Neural cell (in vitro differentiated cells): ENCODE results near the gene FLT3. TPM values are rescaled to one million over a fixed set of nuclear protein-coding genes. Genes with fewer than 3 reads are reported as not detected.

Source experiments
- H2AFZ ChIP-seq: fragments of 200-600, 300-800 bp; sonication (generic), shearing (Covaris generic); 2 replicates; pipeline ENCODE4 v1.6.0; 2014; ENCODE audit warnings: low read depth, mild to moderate bottlenecking, antibody characterized with exemption, low read length, moderate library complexity
- H3F3A ChIP-seq: fragments of 200-600 bp; shearing (Covaris generic); 2 replicates; pipeline ENCODE4 v1.6.1; 2016; ENCODE audit warnings: mild to moderate bottlenecking, moderate library complexity, mixed read lengths, antibody characterized with exemption, low read length; ENCODE audit not compliant: insufficient read depth, poor library complexity, severe bottlenecking
- H3K27ac ChIP-seq: fragments of 200-600, 300-800 bp; sonication (generic), shearing (Covaris generic); 2 replicates; pipeline ENCODE4 v1.5.1; 2014; ENCODE audit warnings: mild to moderate bottlenecking, low read length, moderate library complexity
- H3K27me3 ChIP-seq: fragments of 300-800, 200-600 bp; sonication (generic), shearing (Covaris generic); 2 replicates; pipeline ENCODE4 v1.6.0; 2014; ENCODE audit warnings: mild to moderate bottlenecking, low read depth, low read length, moderate library complexity; ENCODE audit not compliant: insufficient read depth
- H3K36me3 ChIP-seq: fragments of 300-800, 200-600 bp; sonication (generic), shearing (Covaris generic); 2 replicates; pipeline ENCODE4 v1.5.1; 2014; ENCODE audit warnings: mild to moderate bottlenecking, antibody characterized with exemption, low read length, moderate library complexity; ENCODE audit not compliant: insufficient read depth
- H3K4me2 ChIP-seq: fragments of 300-800, 200-600 bp; sonication (generic), shearing (Covaris generic); 2 replicates; pipeline ENCODE4 v1.6.0; 2014; ENCODE audit warnings: mild to moderate bottlenecking, low read length
- H3K4me3 ChIP-seq: fragments of 300-800, 200-600 bp; sonication (generic), shearing (Covaris generic); 2 replicates; pipeline ENCODE4 v1.5.1; 2014; ENCODE audit warnings: mild to moderate bottlenecking, low read length, moderate library complexity
- H3K79me2 ChIP-seq: fragments of 200-600 bp; shearing (Covaris generic); replicated peaks from 2 replicates; pipeline ENCODE4 v1.6.0; 2014; ENCODE audit warnings: mild to moderate bottlenecking, low read length, moderate library complexity; ENCODE audit not compliant: insufficient read depth
- H3K9ac ChIP-seq: fragments of 300-800, 200-600 bp; sonication (generic), shearing (Covaris generic); 2 replicates; pipeline ENCODE4 v1.6.1; 2016; ENCODE audit warnings: mild to moderate bottlenecking, low read length, mixed read lengths
- H3K9me2 ChIP-seq: fragments of 200-600 bp; shearing (Covaris generic); 2 replicates; pipeline ENCODE4 v1.6.1; 2016; ENCODE audit warnings: mild to moderate bottlenecking, low read length, mixed read lengths; ENCODE audit not compliant: insufficient read depth
- H3K9me3 ChIP-seq: fragments of 200-600, 300-800 bp; sonication (generic), shearing (Covaris generic); 2 replicates; pipeline ENCODE4 v1.6.1; 2016; ENCODE audit warnings: mild to moderate bottlenecking, mixed run types, low read length, moderate library complexity, mixed read lengths
- H4K20me1 ChIP-seq: fragments of 200-600 bp; shearing (Covaris generic); 2 replicates; pipeline ENCODE4 v1.6.1; 2016; ENCODE audit warnings: mild to moderate bottlenecking, mixed run types; ENCODE audit not compliant: insufficient read depth
- CTCF ChIP-seq: fragments of 450-650 bp; IDR thresholded peaks from 2 replicates; pipeline ENCODE4 v1.5.1; 2014; ENCODE audit warnings: antibody characterized with exemption, mild to moderate bottlenecking, moderate library complexity; ENCODE audit not compliant: poor library complexity, severe bottlenecking
- EP300 ChIP-seq: fragments of 450-650 bp; conservative IDR thresholded peaks from 2 replicates; pipeline ENCODE4 v1.6.1; 2014; ENCODE audit warnings: antibody characterized with exemption, mild to moderate bottlenecking, moderate library complexity; ENCODE audit not compliant: poor library complexity, severe bottlenecking
- EZH2 ChIP-seq: fragments of 200-600, 300-800 bp; shearing (Covaris generic), sonication (generic); IDR thresholded peaks from 2 replicates; pipeline ENCODE4 v1.6.1; 2014; ENCODE audit warnings: antibody characterized with exemption, low read length, borderline replicate concordance, mild to moderate bottlenecking; ENCODE audit not compliant: insufficient read depth, poor library complexity, severe bottlenecking
- MXI1 ChIP-seq: fragments of 450-650 bp; conservative IDR thresholded peaks from 2 replicates; pipeline ENCODE4 v1.6.1; 2014; ENCODE audit warnings: antibody characterized with exemption, mild to moderate bottlenecking; ENCODE audit not compliant: poor library complexity, severe bottlenecking
- POLR2AphosphoS5 ChIP-seq: IDR thresholded peaks from 2 replicates; pipeline ENCODE4 v1.6.1; 2012
- RAD21 ChIP-seq: fragments of 450-650 bp; conservative IDR thresholded peaks from 2 replicates; pipeline ENCODE4 v1.6.1; 2014; ENCODE audit warnings: antibody characterized with exemption, mild to moderate bottlenecking, moderate library complexity
- SMC3 ChIP-seq: fragments of 450-650 bp; conservative IDR thresholded peaks from 2 replicates; pipeline ENCODE4 v1.6.1; 2014; ENCODE audit warnings: antibody characterized with exemption, mild to moderate bottlenecking, moderate library complexity; ENCODE audit not compliant: poor library complexity
- TAF1 ChIP-seq: IDR thresholded peaks from 2 replicates; pipeline ENCODE4 v1.6.1; 2012; ENCODE audit warnings: low read depth
- polyA plus RNA-seq: library from polyadenylated mRNA; depleted of rRNA; stranded (reverse); fragments of >200 nt; gene quantifications from 2 replicates; pipeline ENCODE4 v1.2.3, GENCODE V29; 2014
- TF ChIP-seq, protein P1 (sequence below): IDR thresholded peaks from 2 replicates; pipeline ENCODE4 v1.6.1; 2012; ENCODE audit warnings: borderline replicate concordance

FLT3 gene
- polyA plus RNA-seq, 1 donor from 2014 or later: 0.41 TPM

- peak overlapping the region; percentile 90 for H3K4me3 ChIP-seq
- no peaks in the 10 kb centered on the region for H3K36me3 ChIP-seq
- peak overlapping the region; percentile 81 for H2AFZ ChIP-seq
- H3F3A ChIP-seq: no peaks in the 10 kb centered on the region
- no peak overlapping the region for H3K4me2 ChIP-seq
- peaks cover 55% of the 10 kb centered on the region for H3K79me2 ChIP-seq
- TF ChIP-seq RAD21 (no peak), SMC3 (no peak), MXI1 (peak; percentile 42), CTCF (no peak), POLR2AphosphoS5 (peak; percentile 71), EP300 (no peak)
- TF ChIP-seq, protein P1, sequence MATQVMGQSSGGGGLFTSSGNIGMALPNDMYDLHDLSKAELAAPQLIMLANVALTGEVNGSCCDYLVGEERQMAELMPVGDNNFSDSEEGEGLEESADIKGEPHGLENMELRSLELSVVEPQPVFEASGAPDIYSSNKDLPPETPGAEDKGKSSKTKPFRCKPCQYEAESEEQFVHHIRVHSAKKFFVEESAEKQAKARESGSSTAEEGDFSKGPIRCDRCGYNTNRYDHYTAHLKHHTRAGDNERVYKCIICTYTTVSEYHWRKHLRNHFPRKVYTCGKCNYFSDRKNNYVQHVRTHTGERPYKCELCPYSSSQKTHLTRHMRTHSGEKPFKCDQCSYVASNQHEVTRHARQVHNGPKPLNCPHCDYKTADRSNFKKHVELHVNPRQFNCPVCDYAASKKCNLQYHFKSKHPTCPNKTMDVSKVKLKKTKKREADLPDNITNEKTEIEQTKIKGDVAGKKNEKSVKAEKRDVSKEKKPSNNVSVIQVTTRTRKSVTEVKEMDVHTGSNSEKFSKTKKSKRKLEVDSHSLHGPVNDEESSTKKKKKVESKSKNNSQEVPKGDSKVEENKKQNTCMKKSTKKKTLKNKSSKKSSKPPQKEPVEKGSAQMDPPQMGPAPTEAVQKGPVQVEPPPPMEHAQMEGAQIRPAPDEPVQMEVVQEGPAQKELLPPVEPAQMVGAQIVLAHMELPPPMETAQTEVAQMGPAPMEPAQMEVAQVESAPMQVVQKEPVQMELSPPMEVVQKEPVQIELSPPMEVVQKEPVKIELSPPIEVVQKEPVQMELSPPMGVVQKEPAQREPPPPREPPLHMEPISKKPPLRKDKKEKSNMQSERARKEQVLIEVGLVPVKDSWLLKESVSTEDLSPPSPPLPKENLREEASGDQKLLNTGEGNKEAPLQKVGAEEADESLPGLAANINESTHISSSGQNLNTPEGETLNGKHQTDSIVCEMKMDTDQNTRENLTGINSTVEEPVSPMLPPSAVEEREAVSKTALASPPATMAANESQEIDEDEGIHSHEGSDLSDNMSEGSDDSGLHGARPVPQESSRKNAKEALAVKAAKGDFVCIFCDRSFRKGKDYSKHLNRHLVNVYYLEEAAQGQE: no peak
- no peaks in the 10 kb centered on the region for H4K20me1 ChIP-seq
- H3K27me3 ChIP-seq: no peaks in the 10 kb centered on the region
- peak overlapping the region; percentile 93 for H3K27ac ChIP-seq
- peak overlapping the region; percentile 94 for H3K9ac ChIP-seq
- no peaks in the 10 kb centered on the region for H3K9me2 ChIP-seq
- no peaks in the 10 kb centered on the region for H3K9me3 ChIP-seq
These were observed 38.5 kb upstream of the FLT3 start for GRCh38 chr13:28138756-28139470.

DNA sequence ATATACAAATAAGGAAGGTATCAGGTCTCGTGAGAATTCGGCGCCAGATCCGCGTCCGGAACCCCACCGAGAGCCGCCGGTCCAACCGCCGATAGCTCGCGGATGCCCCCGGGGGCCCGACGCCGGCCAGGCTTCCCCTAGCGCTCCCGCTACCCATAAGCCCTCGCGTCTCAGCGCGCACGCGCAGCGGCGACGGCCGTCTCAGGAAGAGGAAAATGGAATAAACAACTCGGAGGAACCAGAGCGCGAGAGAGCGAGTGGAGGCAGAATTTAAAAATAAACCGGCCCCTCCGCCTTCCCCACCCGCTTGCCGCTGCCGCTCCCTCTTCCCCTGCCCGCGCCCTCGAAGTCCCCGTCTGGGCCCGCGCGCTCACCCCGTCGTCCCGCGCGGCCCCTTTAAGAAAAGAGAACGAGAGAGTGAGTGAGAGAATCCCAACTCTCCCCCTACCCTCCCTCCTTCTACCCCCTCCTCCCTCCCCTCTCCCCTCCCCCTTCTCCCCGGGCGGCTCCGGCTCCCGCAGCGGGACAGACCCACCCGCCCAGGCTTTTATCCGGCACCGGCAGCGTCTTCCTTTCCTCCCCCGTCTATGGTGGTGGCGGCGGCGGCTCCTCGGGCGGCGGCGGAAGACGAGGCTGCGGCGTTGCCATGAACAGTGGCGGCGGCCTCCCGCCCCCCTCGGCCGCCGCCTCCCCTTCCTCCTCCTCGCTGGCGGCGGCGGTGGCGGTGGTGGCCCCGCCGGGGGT lies 37.8 kb upstream of the FLT3 start, which contains the start of gene PAN3:
Gene PAN3 (plus strand): TSS at position 534 of the 744 bp plus-strand sequence. CDS start 113 bp downstream, at position 647.
- Histone ChIP-seq H4K20me1 (no peaks in the 10 kb centered on the region), H3K9me3 (no peaks in the 10 kb centered on the region), H3K9me2 (no peaks in the 10 kb centered on the region), H3F3A (no peaks in the 10 kb centered on the region), H3K4me3 (peak within 1 kb of the TSS; percentile 90), H3K36me3 (no peaks in the 10 kb centered on the region), H3K27me3 (no peaks in the 10 kb centered on the region), H3K9ac (peak within 1 kb of the TSS; percentile 94), H3K27ac (peak within 1 kb of the TSS; percentile 93), H3K79me2 (peaks cover 47% of the 10 kb centered on the region), H2AFZ (peak within 1 kb of the TSS; percentile 81), H3K4me2 (peak within 1 kb of the TSS; percentile 90)
- TF ChIP-seq RAD21: peak; percentile 18
- no peak for TF ChIP-seq EP300
- peak; percentile 71 for TF ChIP-seq TAF1
- TF ChIP-seq EZH2: no peak
- TF ChIP-seq POLR2AphosphoS5: peak; percentile 73
- peak; percentile 30 for TF ChIP-seq MXI1
- no peak for TF ChIP-seq SMC3
- TF ChIP-seq CTCF: peak; percentile 35
- TF ChIP-seq, protein P1: peak; percentile 68
